Right ventricle myocardium inferior (tissue), 1 donor: ENCODE results near the gene GRK1. TPM values are rescaled to one million over a fixed set of nuclear protein-coding genes. Genes with fewer than 3 reads are reported as not detected.

Experiments
- ATAC-seq: fragments of 200-7000 bp; cut with Tn5 transposase; one replicate; pipeline ENCODE4 v1.9.1; 2020; ENCODE audit warnings: mild to moderate bottlenecking, moderate library complexity
- DNase-seq: peaks from one replicate; pipeline ENCODE4 v3.0.0; 2021; ENCODE audit errors: missing footprints
- intact Hi-C: fragments of 100-400 bp; cut with DNase I; formaldehyde crosslinking; loops from one replicate; pipeline ENCODE4 v1.11.0; 2022
- total RNA-seq: library from RNA; stranded (reverse); fragmentation: NEBNext Ultra II Directional; extraction: Animal tissue kit (Norgen Biotek cat#: 25700); gene quantifications from one replicate; pipeline ENCODE4 v1.2.1, GENCODE V29; 2021
- donor health status: DM: no; HTN: yes; CAD: no; lungs with severe emphysema.

Gene GRK1
- total RNA-seq, 1 donor from 2014 or later: 0.11 TPM

DNA sequence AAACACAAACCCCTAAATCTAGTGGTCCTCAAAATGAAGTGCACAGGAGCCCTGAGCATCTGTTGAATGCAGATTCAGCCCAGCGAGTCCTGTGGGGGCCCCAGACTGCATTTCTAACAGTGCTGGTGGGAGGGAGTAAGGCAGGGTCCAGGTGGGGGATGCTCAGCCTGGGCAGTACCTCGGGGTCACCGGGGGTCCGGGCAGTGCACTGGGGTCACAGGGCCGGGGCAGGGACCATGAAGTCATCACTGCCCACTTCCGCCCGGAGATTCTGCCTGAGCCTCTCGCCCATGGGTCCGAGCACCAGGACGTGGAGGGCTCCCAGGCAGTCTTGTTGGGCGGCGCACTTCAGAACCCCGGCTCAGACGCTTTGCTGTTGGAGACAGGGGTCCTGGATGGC lies 8.2 kb upstream of the GRK1 start:
- intact Hi-C loops: no loop called here
- ATAC-seq (no peak), DNase-seq (no peak)

DNA sequence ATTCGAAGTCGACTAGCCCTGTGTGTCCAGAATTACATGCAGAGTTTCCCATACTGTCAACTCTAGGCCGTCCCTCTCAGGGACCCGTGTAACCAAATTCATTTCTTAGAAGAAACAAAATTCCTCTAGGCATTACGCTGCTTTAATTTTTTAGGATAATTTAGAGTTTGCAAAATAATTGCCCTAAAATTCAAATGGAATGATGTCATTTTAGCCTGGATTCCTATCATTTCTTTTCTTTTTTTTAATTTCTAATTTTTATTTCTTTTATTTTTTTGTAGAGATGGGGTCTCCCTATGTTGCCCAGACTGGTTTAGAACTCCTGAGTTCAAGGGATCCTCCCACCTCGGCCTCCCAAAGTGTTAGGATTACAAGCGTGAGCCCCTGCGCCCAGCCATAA lies 7.7 kb upstream of the GRK1 start:
- DNase-seq: no peak

DNA sequence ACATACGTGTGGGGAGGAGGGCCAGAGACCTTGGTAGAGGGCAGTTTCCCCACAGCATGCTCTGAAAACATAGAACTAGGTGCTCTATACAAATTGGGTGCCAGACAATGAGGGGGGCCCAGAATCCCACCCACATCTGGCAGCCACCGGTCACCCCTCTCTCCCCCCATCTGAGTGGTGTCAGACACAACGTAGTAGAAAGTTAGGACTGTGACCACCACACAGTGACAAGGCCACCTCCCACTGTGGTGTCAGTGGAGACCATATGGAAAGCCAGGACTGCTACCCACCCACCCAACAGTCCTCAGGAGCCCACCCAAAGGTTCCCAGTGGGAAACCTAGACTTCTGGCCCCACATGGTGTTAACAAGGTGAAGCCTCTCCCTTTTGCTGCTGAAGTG lies 7.0 kb upstream of the GRK1 start:
- intact Hi-C loops: no loop called here
- no peak for ATAC-seq
- no peak for DNase-seq

More for the DNA sequence above, 7.7 kb upstream of the GRK1 start:
- intact Hi-C loops: no loop called here
- ATAC-seq: no peak

DNA sequence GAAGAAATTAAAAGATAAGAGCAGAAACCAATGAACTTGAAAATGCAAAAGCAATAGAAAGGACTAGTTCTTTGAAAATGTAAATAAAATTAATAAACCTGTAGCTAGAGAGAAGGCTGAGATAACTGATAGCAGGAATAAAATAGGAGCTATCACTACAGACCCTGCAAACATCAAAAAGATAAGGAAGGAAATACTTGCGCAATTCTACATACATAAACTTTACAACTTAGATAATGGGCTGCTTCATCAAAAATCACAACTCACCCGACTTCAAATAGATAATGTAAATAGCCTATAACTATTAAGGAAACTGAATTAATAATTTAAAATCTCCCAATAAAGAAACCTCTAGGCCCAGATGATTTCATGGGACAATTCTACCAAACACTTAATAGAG lies 5.5 kb upstream of the GRK1 start:
- ATAC-seq: no peak
- DNase-seq: no peak
- intact Hi-C loops: no loop called here

DNA sequence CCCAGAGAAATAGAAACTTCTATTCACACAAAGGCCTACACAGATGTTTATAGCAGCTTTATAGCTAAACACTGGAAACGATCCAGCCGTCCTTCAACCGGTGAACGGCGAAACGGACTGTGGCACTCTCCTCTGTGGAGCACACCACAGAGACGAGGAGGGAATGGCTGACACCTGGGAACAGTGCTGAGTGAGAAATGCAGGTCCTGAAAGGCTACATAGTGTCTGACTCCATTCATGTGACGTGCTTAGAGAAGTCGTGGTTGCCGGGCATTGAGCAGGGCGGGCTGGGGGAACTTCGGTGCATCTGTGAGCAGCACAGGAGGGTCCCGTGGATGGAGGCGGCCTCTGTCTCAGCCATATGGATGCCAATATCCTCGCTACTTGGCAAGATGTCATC lies 3.1 kb upstream of the GRK1 start:
- intact Hi-C loops: no loop called here
- no peak for ATAC-seq
- DNase-seq: no peak

DNA sequence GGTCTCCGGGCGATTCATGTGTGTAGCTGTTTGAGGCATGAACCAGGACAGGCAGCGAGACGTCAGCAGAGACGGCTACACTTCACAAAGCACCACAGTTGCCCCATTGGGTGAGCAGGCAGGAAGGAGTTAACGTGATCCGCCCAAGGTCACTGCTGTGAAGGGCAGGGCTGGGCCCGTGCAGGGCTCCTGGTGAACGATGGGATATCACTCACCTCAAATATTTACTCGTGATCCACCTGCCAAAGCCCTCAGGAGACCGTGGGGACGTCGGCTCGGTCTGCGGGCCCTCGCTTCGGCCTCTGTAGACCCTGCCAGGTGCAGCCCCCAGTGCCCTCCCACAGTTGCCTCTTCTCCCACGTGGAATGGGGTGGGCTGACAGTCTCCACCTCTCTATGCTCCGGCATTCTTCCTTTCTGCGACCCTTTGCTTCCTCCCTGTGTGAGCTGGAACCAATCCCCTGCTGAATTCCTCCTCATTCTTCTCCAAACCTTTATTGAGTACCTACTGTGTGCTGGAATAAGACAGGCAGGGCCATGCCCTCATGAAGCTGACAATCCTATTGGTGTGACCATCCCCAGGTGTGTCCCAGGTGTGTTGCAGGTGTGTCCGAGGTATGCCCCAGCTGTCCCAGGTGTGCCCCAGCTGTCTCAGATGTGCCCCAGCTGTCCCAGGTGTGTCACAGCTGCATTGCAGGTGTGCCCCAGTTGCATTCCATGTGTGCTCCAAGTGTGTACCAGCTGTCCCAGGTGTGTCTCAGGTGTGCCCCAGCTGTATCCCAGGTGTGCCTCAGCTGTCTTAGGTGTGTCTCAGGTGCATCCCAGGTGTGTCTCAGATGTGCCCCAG lies 2.0 kb upstream of the GRK1 start:
- intact Hi-C loops: no loop called here
- ATAC-seq (no peak), DNase-seq (no peak)

DNA sequence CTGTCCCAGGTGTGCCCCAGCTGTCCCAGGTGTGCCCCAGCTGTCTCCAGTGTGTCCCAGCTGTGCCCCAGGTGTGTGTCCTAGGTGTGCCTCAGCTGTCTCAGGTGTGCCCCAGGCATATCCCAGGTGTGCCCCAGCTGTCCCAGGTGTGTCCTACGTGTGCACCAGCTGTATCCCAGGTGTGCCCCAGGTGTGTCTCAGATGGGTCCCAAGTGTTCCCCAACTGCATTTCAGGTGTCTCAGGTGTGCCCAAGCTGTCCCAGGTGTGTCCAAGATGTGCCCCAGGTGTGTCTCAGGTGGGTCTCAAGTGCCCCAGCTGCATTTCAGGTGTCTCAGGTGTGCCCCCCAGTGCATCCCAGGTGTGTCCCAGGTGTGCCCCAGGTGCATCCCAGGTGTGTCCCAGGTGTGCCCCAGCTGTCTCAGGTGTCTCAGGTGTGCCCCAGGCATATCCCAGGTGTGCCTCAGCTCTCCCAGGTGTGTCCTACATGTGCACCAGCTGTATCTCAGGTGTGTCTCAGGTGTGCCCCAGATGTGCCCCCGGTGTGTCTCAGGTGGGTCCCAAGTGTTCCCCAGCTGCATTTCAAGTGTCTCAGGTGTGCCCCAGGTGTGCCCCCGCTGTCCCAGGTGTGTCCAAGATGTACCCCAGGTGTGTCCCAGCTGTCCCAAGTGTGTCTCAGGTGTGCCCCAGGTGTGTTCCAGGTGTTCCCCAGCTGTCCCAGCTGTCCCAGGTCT lies 1.3 kb upstream of the GRK1 start:
- DNase-seq (no peak), ATAC-seq (no peak)
- intact Hi-C loops: no loop called here

DNA sequence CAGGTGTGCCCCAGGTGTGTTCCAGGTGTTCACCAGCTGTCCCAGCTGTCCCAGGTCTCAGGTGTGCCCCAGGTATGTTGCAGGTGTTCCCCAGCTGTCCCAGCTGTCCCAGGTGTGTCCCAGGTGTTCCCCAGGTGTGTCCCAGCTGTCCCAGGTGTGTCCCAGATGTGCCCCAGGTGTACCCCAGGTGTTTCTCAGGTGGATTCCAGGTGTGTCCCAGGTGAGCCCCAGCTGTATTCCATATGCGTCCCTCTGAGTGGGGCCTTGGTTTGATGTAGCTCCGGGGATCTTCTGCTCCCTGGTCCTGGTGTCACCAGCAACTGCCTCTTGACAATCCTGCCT lies 719 bp upstream of the GRK1 start:
- intact Hi-C loops: no loop called here
- ATAC-seq (no peak), DNase-seq (no peak)

DNA sequence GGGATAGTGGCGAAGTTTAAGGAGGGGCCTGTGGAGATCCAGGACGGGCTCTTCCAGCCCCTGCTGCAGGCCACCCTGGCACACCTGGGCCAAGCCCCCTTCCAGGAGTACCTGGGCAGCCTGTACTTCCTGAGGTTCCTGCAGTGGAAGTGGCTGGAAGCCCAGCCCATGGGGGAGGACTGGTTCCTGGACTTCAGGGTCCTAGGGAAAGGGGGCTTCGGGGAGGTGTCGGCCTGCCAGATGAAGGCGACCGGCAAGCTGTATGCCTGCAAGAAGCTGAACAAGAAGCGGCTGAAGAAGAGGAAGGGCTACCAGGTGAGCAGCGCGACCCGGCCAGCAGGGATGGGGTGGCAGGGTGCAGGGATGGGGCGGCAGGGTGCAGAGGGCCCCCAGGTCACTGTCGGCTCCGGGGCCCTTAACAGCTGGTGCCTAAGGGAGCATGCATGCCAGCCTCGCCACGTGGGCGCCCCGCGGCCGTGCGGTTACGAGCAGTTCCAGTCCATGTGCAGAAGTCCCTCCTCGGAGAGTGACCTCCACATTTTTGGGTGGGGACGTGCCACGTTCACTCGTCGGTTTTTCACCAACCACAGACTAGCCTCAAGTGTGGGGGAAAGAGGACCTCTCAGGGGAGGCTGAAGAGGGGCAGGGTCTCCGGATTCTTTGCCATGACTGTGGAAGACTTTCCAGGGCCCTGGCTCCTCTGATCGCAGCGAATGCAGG lies 912 bp downstream of the GRK1 start:
- no peak for ATAC-seq
- DNase-seq: no peak
- intact Hi-C loops: no loop called here

DNA sequence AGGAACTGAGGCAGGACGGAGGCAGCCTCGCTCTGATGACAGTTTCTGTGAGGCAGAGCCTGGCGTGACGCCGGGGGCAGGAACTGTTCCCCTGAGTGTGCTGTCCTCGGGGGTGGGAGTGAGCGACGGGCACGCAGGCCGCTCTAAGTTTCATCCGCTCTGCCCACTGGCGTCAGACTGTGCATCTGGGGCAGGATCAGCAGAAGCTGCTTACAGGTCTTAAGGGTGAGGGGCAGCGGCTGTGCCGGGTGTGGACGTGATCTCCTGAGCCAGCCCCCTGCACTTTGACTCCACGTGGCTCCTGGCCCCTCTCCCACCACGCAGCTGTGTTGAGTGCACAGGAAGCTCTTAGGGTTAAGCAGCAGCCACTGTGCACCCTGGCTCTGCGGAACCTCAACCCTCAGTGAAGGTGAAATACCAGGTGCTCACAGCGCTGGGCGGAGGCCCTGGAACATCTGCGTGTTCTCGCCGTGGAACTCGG lies 1.5 kb downstream of the GRK1 start:
- DNase-seq (no peak), ATAC-seq (no peak)
- intact Hi-C loops: no loop called here

DNA sequence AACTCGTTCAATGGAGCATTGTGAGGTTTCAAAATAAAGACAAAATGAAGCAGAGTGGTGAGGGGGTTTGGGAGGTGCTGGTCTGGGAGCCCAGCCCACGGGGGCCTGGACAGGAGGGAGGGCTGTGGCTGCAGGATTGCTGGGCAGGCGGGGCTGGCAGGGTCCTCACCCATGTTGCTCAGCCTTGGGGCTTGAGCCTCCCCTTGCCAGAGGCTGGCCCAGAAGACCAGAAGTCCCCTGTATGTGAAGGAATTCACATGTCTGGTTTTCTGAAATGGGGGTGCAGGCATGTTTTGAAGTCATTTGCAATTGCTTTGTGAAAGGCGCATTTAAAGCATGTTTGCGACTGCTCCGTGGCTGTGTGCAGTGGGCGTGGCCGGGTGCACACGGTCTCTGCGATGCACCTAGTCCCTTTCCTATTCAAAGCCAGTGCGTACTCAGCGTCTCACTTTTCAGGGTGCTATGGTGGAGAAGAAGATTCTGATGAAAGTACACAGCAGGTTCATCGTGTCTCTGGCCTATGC lies 2.3 kb downstream of the GRK1 start:
- intact Hi-C loops: no loop called here
- ATAC-seq: no peak
- no peak for DNase-seq

DNA sequence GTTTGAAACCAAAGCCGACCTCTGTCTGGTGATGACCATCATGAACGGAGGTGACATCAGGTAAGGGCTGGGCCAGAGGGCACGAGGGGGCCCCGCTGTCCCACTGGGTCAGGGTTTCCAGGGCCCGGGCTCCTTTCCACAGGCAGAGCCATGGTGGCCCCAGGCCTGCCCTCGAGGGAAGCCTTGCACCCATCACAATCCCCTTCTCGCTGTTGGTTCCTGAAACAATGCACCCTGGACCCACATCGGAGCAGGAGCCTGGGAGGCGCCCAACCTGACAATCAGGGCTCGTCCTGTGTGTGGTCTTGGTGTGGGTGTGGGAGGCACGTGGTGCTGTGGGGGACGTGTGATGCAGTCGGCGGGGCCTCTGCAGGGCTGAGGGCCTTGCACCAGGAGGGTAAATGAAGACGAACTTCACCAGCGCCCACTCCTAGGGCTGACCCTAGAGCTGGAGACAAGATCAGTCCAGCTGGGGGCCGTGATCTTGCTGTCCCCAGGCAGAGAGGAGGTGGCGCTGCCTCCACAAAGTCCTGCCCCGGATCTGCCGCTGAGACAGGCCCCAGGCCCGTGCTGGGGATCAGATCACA lies 2.8 kb downstream of the GRK1 start:
- ATAC-seq (no peak), DNase-seq (no peak)
- intact Hi-C loops: no loop called here

DNA sequence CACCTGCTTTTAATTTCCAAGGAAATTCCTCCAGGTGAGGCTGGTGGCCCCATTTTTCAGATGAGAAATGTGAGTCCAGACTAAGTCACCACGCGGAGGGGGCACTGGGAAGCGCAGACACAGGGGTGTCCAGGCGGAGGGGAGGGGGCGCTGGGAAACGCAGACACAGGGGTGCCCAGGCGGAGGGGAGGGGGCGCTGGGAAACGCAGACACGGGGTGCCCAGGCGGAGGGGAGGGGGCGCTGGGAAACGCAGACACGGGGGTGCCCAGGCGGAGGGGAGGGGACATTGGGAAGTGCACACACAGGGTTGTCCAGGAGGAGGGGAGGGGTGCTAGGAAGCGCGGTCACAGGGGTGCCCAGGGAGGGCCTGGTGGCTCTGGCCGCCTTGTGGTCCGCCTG lies 3.5 kb downstream of the GRK1 start:
- DNase-seq (no peak), ATAC-seq (no peak)
- intact Hi-C loops: no loop called here

DNA sequence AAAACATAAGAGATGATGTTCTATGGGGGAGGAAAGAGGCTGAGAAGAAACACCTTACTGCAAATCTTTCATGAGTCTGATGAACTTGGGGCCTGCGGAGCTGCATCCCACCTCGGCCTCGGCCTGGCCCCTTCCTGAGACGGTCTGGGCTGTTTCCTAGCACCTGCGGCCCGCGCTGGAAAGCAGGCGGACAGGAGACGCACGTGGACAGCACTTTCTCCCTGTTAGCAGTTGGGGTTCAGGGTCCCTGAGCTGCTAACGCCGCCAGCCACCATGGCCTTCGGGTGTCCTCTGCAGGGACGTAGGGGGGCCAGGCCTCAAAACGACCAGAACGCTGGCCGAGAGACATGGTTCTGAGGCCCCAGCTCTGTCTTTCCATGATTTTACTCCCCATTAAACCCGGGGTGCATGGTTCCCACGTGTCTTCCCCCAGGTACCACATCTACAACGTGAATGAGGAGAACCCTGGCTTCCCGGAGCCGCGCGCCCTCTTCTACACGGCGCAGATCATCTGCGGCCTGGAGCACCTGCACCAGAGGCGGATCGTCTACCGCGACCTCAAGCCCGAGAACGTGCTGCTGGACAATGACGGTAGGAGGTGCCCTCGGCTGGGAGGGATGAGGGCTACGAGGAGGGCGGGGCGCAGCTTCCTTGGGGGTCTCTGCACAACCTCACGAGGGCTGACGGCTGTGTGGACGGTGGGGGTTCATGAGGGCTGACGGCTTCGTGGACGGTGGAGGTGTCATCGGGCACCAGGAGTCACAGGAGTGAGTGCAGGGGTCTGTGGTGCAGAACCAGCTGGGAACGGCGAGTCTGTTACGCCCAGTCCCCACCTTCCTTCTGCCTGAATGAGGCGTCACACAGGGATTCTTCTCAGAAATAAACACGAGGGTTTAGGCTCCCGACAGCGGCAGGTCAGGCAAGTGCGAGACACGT lies 4.3 kb downstream of the GRK1 start:
- no peak for DNase-seq
- intact Hi-C loops: no loop called here

DNA sequence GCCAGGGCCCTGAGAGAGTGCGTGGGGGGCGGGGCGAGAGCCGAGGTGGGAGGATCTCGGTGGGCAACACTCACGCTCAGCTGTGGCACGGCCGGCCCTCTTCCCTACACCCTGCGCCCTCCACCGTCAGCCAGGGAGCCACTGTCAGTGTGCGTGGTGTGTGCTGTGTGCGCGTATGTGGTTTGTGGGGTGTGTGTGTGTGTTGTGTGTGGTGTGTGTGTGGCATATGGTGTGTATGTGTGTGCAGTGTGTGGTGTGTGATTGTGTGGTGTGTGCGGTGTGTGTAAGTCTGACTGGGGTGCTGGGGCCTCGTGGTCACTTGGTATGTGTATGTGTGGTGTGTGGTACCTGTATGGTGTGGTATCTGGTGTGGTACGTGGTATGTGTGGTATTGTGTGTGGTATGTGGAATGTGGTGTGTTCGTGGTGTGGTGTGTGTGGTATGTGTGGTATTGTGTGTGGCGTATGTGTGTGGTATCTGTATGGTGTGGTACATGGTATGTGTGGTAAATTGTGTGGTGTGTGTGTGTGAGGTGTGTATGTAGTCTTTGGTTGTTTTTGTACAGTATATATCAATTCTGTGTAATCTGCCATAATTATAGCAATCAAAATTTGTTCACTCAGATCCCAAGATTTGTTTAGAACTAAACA lies 5.1 kb downstream of the GRK1 start:
- no peak for DNase-seq
- intact Hi-C loops: no loop called here
- peak; percentile 54 for ATAC-seq

More for the DNA sequence above, 4.3 kb downstream of the GRK1 start:
- ATAC-seq: peak; percentile 16

DNA sequence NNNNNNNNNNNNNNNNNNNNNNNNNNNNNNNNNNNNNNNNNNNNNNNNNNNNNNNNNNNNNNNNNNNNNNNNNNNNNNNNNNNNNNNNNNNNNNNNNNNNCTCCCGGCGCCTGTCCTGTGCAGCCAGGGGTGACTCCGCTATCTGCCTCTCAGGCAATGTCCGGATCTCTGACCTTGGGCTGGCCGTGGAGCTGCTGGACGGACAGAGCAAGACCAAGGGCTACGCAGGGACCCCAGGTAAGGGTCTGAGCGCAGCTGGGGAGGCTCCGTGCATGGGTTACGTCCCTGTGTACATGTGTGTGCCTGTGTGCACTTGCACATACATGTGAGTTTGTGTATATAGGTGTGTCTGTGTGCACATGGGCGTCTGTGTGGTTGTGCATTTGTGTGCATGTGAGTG lies 55.9 kb downstream of the GRK1 start:
- DNase-seq (peak; percentile 57), ATAC-seq (no peak)
- intact Hi-C loops: no loop called here

DNA sequence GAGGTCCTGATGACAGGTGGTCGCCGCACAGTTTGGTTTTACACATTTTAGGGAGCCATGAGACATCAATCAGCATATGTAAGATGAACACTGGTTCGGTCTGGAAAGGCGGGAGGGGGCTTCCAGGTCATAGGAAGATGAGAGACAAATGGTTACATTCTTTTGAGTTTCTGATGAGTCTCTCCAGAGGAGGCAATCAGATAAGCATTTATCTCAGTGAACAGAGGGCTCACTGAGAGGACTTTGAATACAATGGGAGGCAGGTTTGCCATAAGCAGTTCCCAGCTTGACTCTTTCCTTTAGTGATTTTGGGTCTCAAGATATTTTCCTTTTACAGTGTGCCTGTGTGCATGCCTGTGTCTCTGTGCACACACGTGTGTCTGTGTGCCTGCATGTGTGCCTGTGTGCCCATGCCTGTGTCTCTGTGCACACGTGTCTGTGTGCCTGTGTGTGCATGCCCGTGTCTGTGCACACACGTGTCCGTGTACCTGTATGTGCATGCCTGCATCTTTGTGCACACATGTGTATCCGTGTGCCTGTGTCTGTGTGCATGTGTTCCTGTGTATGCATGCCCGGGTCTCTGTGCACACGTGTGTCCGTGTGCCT lies 56.5 kb downstream of the GRK1 start:
- peak; percentile 17 for ATAC-seq
- intact Hi-C loops: no loop called here
- DNase-seq: peak; percentile 45
